HG03520 (cell line): ENCODE measurements around the gene GADD45GIP1.
"Not testable (repeated sequence)": the region's sequence is repeated elsewhere in the genome, so short reads cannot be mapped to it uniquely, and the experiment has no call there.

ENCODE experiments used
- ATAC-seq: cut with Tn5 transposase; IDR thresholded peaks from one replicate; pipeline ENCODE4 v1.9.1; 2021; ENCODE audit warnings: mild to moderate bottlenecking, moderate library complexity; ENCODE audit not compliant: unreplicated experiment

GADD45GIP1 gene

DNA sequence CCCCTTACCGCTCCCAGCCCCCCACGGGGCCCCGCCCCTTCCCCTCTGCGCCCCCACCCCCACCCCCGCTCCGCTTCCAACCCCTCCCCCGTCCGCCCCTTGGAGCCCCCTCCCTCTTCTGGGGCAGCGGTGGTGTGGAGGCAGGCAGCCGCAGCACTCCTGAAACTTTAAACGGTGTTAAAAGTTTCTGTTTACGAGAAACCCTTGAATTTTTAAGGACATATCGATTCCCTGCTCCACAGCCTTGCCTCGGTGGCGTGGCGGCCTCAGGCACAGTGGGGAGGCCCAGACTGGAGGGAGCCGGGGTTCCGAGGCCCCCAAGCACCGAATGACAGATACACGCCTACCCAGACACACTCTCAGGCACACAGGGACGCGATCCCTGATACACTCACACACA is 33.4 kb upstream of the GADD45GIP1 start:
- no peak for ATAC-seq

DNA sequence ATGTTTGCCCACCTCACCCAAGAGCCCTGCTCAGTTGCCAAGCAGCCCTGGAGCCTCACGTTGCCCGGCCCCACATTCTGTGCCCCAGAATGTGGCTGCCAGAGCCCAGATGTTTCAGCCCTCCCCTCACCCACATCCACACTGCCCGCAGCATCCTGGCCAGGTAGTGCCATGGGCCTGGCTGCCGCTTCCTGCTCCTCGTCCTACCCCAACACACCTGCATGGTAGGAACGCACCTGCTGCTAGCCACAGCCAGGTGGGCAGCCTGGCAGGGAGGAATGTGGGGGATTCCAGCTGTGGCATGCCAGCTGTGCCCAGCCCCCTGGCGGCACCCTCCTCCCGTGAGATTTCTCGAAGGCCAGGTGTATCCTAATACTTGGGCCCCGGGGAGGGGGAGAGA is 30.8 kb upstream of the GADD45GIP1 start:
- no peak for ATAC-seq

DNA sequence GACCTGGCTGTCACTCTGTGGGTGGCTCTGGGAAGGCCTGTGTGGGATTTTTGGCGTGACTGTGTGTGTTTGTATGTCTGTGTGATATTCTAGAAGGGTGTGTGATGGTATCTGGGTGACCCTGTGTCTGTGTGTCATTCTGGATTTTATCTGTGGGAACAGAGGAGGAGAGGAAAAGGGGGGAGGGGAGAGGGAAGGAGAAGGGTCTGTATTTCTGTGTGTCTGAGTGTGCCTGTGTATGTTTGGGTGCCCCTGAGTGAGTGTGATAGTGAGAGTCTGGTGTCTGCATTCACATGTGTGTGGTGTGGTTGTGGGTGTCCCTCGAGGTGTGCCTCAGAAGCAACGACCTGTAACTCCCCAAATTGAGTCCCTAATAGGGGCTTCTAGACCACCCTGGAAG is 30.2 kb upstream of the GADD45GIP1 start:
- ATAC-seq: no peak

DNA sequence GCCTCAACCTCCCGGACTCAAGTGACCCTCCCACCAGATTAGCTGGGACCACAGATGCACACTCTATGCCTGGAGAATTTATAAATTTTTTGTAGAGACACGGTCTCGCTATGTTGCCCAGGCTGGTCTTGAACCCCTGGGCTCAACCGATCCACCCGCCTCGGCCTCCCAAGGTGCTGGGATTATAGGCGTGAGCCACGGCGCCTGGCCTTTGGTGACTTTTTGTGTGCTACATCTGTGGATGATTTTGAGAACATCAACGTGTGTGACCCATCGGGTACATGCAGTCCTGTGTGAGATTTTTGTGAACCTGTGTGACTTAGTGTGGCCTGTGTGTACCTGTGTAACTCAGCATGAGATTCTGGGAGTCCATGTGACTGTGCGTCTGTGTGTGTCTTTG is 29.7 kb upstream of the GADD45GIP1 start:
- no peak for ATAC-seq

DNA sequence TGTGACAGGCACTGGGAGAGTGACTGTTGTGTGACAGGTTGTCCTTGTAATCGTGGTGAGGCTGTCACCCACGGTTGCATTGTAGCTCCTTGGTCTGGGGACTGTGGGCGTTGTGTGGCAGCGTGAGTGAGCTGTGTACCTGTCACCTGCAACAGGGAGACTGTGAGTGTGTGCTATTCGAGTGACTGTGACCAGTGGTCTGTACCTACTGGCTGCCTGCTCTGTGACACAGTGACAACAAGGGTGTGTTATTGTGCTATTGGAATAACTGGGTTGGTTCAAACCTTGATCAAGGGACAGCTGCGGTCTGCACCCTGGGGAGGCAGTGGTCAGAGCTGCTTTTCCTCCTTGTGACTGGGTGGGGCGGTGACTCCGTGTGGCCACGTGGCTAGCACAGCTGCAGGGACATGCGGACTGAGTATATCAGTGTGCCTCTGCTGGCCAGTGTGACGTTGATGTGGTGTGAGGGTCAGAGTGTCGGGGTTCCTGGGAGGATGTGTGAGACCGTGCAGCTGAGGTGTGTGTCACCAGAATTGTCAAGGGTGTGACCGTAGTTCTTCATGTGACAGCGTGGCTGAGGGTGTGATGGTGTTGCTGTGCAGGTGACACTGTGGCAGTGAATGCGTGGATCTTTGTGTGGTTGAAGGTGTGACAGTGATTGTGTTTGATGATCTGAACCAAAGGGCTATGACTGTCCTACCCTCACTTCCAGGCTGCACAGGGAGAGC is 28.2 kb upstream of the GADD45GIP1 start:
- ATAC-seq: no peak

DNA sequence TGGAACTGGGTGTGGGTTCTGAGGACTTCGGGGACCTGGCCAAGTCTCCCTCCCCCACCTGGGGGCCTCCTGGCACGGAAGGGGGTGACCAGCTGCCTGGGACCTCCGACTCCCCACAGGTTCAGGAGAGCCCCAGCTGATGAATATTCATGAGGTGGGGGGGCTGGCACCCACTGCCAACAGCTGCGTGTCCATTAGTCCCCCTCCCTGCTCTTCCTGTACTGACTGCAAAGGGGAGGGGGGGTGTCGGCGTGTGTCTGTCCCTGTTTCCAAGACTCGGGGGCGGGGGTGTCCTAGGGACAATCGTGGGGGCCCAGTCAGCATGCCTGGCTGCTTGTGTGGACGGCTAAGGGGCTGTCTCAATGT is 27.6 kb upstream of the GADD45GIP1 start:
- ATAC-seq: no peak

DNA sequence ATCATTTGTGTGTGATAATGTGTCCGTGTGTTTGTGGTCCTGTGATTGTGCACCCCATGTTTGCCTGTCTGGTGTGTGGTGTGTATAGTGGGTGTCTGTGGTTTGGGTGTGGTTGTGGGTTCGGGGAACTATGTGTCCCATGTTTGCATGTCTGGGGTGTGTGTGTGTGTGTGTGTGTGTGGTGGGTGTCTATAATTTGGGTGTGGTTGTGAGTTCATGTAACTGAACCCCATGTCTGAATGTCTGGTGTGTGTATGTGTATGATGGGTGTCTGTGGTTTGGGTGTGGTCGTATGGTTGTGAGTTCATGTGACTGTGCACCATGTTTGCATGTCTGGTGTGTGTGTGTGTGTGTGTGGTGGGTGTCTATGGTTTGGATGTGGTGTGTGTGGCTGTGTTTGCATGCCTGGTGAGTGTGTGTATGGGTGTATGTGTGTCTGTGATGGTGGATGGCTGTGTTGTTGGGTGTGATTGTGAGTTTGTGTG is 27.2 kb upstream of the GADD45GIP1 start:
- ATAC-seq: no peak

DNA sequence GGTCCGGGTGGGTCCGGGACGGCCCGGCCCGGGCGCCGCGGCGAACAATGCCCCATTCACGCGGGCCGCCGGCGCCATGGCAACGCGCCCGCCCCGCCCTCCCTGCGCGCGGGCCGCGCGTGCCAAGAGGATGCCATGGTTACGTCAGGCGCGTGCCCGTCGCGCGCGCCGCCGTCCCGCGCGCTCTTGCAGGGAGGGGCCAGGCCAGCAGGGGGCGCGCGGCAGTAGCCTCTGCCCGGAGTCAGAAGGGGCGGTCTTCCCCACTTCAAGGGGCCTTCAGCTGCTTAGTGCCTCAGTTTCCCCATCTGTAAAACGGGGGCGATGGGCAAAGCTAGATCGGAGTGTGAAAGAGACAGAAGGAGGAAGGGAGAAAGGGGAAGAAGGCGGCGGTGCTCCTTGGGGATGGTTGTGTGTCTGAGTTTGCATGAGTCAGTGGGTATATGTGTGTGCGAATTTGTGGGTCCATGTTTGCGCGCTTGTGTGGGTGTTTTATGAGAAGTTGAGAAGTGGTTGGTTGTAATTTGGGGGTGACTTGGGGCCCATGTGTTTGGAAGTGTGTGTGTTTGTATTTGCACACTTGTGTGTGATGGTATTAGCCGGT is 26.6 kb upstream of the GADD45GIP1 start:
- ATAC-seq: no peak

DNA sequence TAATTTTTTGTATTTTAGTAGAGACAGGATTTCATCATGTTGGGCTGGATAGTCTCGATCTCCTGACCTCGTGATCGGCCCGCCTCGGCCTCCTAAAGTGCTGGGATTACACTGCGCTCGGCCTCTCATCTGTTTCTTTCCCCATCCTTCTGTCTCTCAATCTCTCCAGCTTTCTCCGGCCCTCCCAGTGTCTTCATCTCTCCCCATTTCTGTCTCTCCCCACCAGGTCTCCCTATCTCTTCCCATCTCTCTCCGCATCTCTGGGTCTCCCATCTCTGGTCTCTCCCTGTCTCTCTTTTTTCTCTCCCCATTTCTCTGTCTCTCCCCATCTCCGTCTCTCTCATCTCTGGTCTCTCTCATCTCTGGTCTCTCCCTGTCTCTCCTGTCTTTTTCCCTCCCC is 26.1 kb upstream of the GADD45GIP1 start:
- ATAC-seq: no peak

DNA sequence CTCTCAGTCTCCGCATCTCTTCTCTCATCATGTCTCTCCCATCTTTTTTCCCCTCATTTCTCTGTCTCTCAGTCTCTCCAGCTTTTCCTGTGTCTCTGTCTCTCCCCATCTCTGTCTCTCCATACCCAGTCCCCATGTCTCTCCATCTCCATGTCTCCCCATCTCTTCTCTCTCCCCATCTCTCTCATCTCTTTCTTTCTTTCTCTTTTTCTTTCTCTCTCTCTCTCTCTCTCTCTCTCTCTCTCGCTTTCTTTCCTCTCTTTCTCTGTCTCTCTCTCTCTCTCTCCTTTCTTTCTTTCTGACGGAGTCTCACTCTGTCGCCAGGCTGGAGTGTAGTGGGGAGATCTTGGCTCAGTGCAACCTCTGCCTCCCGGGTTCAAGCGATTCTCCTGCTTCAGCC is 25.6 kb upstream of the GADD45GIP1 start:
- no peak for ATAC-seq

DNA sequence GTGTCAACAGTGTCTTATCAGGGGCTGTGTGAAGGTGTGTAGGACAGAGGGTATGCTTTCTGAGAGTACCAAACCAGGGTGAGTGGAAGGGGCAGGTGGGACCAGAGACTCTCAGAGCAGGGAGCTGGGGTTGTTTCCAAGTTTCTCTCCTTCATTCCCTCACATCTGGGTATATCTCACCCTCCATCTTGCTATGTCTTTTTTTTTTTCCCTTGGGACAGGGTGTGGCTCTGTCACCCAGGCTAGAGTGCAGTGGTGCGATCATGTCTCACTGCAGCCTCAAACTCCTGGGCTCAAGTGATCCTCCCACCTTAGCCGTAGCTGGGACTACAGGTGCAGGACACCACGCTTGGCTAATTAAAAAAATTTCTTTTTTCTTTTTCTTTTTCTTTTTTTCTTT is 23.0 kb upstream of the GADD45GIP1 start:
- no peak for ATAC-seq

DNA sequence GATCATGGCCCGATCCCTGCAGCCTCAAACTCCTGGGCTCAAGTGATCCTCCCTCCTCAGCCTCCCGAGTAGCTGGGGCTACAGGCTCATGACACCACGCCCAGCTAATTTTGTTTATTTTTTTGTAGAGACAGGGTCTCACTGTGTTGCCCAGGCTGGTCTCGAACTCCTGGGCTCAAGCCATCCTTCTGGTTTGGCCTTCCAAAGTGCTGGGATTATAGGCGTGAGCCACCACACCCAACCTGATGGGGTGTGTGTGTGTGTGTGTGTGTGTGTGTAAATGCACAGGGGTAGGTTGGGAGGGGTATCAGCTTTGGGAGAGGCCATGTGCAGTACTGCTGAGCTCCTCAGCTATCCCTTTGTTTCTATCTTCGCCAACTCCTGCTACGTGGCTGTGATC is 19.1 kb upstream of the GADD45GIP1 start:
- ATAC-seq: not testable (repeated sequence)

DNA sequence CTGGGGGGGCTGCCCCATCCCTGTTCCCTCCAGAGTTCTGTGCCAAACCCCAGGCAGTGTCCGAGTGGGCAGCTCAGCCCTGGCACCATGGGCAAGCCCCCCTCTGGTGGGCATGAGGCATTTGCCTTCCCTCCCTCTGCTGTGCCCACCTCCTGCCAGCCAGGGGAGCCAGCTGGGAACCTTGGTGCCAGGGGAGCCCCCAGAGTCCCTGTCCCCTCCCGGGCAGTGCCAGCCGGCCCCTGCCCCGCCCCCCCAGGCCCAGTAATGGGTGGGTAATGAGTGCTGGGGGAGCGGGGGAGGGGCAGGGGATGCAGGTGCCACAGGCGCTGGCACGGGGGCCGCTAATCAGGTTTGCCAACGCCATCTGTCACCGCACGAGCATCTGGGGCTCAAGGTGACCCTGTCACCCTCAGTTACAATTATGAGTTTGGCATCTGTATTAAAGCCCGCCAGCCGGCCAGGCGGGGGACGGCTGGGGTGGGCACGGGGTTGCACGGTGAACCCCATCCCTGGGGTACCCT is 18.3 kb upstream of the GADD45GIP1 start:
- no peak for ATAC-seq

DNA sequence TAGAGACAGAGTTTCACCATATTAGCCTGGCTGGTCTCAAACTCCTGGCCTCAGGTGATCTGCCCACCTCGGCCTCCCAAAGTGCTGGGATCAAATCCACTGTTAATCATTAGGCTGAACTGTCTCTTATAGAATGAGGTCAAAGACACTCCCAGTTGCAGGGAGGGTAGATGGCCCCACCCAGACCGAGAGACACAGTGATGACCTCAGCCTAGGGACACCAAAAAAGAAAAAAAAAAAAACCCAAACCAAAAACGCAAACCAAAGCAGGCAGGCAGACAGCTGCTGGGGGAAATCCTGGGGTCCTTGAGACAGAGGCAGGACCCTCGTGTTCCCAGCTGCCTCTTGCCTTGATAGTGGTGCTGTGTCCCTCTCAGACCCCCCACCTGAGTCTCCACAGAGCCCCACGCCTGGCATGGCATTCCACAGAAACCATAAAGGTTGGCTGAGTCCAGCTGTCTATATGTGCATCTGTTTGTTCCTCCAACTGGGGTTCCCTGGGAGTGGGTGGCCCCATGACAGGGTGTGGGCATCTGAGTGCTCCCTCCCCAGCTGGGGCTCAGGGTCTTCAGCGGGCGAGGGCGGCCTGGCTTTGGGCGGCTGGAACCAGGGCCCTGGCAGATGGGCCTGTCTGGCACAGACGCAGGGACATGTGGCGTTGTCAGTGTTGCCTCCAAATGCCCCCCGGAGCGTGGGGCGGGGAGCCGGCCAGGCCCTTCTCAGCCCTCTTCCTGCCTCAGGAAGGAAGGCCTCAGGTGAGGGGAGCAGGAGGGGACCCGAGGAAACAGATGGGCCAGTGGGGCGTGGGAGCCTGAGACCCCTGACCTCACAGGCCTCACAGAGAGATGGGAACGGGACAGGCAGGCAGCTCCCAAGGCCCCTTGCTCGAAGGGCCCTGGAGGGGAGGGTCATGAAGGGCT is 17.5 kb upstream of the GADD45GIP1 start:
- ATAC-seq: no peak

DNA sequence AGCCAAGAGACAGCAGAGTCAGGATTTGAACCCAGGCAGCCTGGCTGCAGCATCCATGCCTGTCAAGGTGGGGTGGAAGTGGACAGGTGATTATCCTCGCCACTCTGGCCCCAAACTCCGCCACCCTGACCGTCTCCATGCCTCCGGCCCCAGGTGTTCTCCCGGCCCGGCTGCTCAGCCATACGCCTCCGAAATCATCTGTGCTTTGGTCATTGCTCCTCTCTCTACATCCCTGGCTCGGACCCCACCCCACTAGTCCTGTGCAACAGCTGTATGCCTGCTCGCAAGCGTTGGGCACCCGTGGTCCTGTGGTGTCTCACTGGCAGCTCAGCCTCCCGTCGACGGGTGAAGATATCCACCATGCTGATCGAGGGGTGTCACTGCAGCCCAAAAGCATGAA is 16.2 kb upstream of the GADD45GIP1 start:
- no peak for ATAC-seq

DNA sequence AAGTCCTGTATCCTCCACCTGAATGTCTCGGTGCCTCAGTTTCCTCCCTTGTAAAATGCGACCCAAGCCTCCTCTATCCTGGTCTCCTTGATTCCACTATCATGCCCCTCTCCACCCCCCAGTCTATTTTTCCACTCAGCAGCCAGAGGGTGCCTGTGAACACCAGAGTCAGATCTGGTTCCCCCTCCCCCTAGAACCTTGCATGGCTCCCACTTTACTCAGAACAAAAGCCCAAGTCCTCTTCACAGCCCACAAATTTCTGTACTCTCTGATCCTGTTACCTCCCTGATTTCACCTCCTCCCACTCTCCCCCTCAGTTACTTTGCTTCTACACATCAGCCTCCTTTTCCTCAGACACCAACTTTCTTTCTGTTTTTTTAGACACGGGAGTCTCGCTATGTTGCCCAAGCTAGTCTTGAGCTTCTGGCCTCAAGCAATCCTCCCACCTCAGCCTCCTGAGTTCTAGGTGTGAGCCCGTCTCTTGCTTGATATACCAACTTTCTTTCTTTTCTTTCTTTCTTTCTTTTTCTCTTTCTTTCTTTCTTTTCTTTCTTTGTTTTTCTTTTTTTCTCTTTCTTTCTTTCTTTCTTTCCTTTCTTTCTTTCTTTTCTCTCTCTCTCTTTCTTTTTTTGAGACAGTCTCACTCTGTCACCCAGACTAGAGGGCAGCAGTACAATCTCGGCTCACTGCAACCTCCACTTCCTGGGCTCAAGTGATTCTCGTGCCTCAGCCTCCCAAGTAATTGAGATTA is 13.2 kb upstream of the GADD45GIP1 start:
- no peak for ATAC-seq

DNA sequence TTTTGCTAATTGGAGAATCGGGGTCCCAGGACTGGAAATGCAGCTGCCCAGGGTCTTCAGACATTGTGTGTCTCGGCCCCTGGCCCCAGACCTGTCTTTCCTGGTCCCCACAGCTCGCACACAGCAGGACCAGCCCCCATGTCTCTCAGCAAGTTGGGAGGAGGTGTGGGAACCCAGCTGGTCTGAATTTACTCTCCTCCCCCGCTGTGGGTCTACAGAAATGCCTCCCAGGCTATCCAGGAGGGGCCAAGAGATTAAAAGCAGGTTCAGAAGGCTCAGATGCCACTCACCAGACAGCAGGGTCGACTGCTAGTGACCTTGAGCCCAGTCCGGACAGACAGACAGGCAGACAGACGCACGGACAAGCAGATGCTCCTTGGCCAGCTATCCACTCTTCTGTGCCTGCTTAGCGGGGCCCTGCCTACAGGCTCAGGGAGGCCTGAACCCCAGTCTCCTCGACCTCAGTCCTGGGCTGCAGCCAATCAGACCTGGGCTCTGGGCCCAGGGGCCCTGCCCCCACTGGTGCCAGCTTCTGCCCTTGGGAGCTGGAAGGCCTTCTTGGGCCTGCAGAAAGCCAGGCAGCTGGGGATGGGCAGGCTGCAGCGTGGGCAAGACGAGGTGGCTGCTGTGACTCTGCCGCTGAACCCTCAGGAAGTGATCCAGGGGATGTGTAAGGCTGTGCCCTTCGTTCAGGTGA is 12.4 kb upstream of the GADD45GIP1 start, which contains the start of gene DAND5:
DAND5 (plus strand) TSS at position 285 of the 697 bp plus-strand sequence; CDS start at position 370, 85 bp downstream.
- ATAC-seq: no peak

DNA sequence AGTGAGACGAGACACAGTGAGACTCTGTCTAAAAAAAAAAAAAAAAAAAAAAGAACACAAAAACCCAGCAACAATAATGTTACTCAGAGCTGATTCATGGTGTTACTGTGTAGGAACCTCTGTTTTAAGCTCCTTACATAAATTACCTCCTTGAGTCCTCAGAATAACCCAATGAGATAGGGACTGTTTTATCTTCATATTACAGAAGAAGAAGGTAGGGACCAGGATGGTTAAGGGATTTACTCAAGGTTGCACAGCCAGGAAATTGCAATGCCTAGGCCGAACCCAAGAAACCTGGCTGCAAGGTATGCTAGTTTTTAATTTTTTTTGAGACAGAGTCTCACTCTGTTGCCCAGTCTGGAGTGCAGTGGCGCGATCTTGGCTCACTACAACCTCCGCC is 10.9 kb upstream of the GADD45GIP1 start:
- no peak for ATAC-seq

DNA sequence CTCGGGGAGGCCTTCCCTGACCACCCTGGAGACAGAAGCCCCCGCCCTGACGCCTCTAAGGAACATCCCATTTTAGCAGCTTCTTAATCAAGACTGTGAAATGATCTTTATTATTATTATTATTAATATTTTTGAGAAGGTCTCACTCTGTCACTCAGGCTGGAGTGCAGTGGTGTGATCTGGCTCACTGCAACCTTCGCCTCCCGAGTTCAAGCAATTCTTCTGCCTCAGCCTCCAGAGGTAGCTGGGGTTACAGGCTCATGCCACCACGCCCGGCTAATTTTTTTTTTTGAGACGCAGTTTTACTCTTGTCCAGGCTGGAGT is 8.8 kb upstream of the GADD45GIP1 start:
- ATAC-seq: no peak
